Motor neuron (in vitro differentiated cells): ENCODE data around the gene CALHM3. TPM values are rescaled to one million over a fixed set of nuclear protein-coding genes. Genes with fewer than 3 reads are reported as not detected.
"Not testable (repeated sequence)": the region's sequence is repeated elsewhere in the genome, so short reads cannot be mapped to it uniquely, and the experiment has no call there.

Experiments used
- ATAC-seq, 8 experiments: fragments of 200-7000 bp; cut with Tn5 transposase; replicated peaks in 6 of 8; 2 replicates each; pipeline ENCODE4 v1.8.0; 2021; ENCODE audit warnings: mild to moderate bottlenecking in 8 of 8, moderate library complexity in 8 of 8
- H3K27ac ChIP-seq, 2 donors: fragments of 250-450 bp; sonication (Bioruptor Pico); 2 replicates each; pipeline ENCODE4 v1.9.0; 2021; ENCODE audit warnings: antibody characterized with exemption in 2 of 2, mild to moderate bottlenecking in 2 of 2, moderate library complexity in 1 of 2
- H3K4me1 ChIP-seq, 2 donors: fragments of 250-450 bp; sonication (Bioruptor Pico); replicated peaks in 1 of 2; 2 replicates each; pipeline ENCODE4 v1.6.1; 2021; ENCODE audit warnings: antibody characterized with exemption in 2 of 2, mild to moderate bottlenecking in 2 of 2, moderate library complexity in 1 of 2
- H3K4me3 ChIP-seq, 5 donors: fragments of 250-450 bp; sonication (Bioruptor Pico); 2 replicates each; pipeline ENCODE4 v1.9.0; 2021; ENCODE audit warnings: antibody characterized with exemption in 5 of 5, mild to moderate bottlenecking in 5 of 5, moderate library complexity in 4 of 5
- WGBS, 10 experiments: fragments of 450-650 bp; shearing (Covaris generic); methylation state at CpG; one replicate each; pipeline ENCODE4 v1.0.0; 2022; 5-methylcytosine and 5-hydroxymethylcytosine counted together
- in situ Hi-C, 9 experiments: fragments of 400-800 bp; cut with MboI; loops; one replicate each; pipeline ENCODE4 v1.15.0; 2021; ENCODE audit warnings: low sequenced_read_pairs in 9 of 9, low pct_unique_long_range_greater_than_20kb in 2 of 9; ENCODE audit not compliant: unreplicated experiment in 9 of 9
- total RNA-seq, 8 experiments: library from RNA; unstranded; fragments of 300-600 nt; gene quantifications; 2 replicates each; pipeline versions ENCODE4 v1.2.3 to v1.2.4, GENCODE V29; 2022

Gene CALHM3
- total RNA-seq, 8 experiments from 2014 or later, result 0.36 to 1.8 TPM; not detected in 6

DNA sequence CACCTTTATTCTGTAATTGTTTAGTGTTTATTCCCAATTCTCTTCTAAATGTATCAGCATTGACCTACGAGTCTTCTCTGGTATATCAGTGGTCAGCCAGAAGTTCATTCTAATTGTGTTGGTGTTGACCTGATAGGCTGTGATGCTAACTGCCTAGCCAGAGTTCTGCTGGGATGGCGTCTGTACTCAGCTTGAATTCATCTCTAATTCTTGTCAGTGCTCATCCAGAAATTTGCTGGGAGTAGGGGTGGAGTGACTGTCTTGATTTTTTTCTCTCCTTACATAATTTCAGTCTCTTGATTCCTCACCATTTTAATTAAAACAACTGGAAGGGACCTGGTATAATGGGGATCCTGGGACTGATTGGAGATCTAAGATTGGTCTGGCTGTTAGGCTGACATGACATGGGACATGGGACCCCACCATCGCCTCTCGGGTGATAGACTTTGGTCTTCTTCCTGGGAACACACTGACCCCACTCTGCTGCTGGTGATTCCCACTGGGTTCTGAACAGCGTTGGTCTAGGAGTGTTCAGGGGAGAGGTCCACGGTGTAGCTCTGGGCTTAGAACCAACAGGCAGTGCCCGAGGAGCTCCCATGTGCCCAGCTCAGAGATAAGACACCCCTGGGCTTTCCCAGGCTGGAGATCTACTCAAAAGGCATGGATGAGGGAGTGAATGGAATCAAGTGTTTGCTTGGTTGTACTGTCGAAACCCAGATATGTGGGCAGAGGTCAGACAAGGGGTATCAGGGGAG lies 18.3 kb upstream of the CALHM3 start:
- ATAC-seq, result no peak
- no peak overlapping the region for H3K4me3 ChIP-seq
- no peak overlapping the region for H3K27ac ChIP-seq
- in situ Hi-C loops, result no loop called here
- 37 to 94% (median 82%) methylated on average over 1 to 7 of the region's 8 CpGs; no CpG with 5 or more reads in 2 of the 10 experiments for WGBS, 10 experiments
- H3K4me1 ChIP-seq, result peaks cover 16 to 21% of the 10 kb centered on the region in 2 donors

DNA sequence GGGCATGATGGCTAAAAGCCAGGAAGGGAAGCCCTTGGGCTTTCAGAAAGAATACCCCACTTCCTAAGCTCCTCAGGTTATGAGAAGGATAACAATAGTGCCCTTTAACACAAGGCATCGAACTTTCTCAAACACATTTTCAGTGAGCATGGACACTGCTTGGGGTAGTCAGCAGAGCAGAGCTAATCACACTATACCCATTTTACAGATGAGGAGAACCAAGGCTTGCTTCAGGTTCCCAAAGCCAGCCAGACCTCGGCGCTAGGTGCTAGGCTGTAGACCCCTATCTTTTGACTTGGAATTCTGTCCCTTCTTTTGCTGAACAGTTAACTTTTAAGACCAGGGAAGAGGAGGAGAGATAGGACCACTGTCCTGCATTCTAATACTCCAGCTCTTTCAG lies 16.3 kb upstream of the CALHM3 start:
- no peak overlapping the region for H3K27ac ChIP-seq
- ATAC-seq, result no peak
- 70 to 100% (median 90%) methylated on average over 2 to 3 of the region's 3 CpGs; no CpG with 5 or more reads in 3 of the 10 experiments for WGBS, 10 experiments
- H3K4me3 ChIP-seq, result peak overlapping the region in 2 of 5 donors; percentile 43 to 62
- in situ Hi-C loops, result no loop called here
- peaks cover 35 to 41% of the 10 kb centered on the region in 2 donors for H3K4me1 ChIP-seq

DNA sequence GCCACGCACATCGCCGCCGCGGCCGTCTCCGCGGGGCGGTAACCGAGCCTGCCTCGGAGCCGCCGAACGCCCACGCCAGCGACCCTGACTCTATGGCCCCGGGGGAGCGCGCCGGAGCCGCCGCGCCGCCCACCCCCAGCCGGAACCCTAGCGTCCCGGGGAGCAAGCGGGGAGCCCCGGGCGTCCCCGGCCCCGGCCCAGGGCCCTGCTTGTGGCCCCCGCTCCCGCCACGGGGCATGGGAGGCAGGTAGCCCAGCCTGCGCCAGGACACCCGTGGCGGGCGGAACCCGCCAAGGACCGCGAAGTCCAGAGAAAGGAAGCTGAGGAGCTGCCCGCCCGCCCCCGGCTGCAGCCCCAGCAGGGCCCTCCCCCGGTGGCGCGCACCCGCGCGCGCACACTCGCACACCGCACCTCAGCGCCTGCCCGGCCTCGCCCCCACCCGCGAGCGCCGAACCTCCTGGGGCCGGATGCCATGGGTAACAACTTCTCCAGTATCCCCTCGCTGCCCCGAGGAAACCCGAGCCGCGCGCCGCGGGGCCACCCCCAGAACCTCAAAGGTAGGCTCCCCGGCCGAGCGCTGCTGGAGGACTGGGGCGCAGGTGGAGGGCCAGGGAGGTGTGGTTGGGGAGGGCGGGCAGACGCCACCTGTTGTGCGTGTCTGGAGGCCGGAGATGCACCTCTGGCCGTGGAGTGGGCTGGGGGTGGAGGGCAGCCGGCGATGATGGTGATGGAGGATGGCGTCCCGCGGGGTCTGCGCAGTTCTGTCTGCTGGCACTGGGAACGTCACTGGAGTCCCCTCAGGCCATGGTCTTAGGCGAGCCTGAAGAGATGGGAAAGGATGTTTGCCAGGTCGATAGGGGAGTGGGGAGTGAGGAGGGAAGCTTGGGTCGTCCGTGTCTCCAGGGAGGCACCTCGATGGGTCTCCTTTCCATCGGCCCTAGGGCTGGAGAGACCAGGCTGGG lies 15.2 kb upstream of the CALHM3 start:
- 0 to 17% (median 0%) methylated on average over 1 to 12 of the region's 92 CpGs; no CpG with 5 or more reads in 5 of the 10 experiments for WGBS, 10 experiments
- peaks cover 35 to 36% of the 10 kb centered on the region in 2 donors for H3K4me1 ChIP-seq
- ATAC-seq, result peak; percentile 5 to 38 (median 28)
- H3K4me3 ChIP-seq, result peak overlapping the region; percentile 43 to 62 (median 58)
- H3K27ac ChIP-seq, result peak overlapping the region; percentile 75 to 80
- in situ Hi-C loops, result no loop called here

DNA sequence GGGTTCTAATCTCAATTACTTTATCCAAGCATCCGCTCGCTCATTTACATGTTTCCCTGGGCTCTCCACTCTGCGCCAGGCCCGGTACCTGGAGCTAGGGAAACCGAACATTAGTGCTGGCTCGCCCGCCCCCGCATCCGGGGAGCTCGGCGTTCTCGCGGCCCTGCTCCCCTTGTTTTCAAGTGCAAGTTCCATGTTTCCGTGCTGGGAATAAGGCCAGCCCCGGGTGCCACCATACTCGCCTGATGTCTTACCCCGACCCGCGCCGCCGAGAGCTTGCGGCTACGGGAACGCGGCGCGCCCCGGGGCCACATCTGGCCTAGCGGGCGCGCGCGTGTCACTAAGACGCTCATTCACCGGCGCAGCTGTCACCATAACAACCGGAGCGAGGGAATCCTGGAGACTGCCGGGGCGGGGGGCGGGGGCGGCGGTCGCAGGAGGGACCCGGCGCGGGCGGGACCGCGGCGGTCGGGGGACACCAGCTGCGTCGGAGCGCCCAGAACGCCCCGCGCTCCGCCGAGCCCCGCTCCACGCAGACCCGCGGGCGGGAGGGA lies 14.4 kb upstream of the CALHM3 start, which contains the start of gene NEURL1:
Gene NEURL1 (plus strand): TSS at position 344 of the 554 bp plus-strand sequence. CDS start 683 bp downstream, outside the sequence.
- WGBS, 10 experiments, result 0 to 50% (median 9%) methylated on average over 2 to 20 of the region's 65 CpGs; no CpG with 5 or more reads in 6 of the 10 experiments
- peaks cover 35 to 36% of the 10 kb centered on the region in 2 donors for H3K4me1 ChIP-seq
- peak in 7 of 8 experiments; percentile 4 to 58 (median 48) for ATAC-seq
- peak within 1 kb of the TSS; percentile 43 to 62 (median 58) for H3K4me3 ChIP-seq
- peak within 1 kb of the TSS; percentile 75 to 80 for H3K27ac ChIP-seq
- in situ Hi-C loops, result no loop called here

DNA sequence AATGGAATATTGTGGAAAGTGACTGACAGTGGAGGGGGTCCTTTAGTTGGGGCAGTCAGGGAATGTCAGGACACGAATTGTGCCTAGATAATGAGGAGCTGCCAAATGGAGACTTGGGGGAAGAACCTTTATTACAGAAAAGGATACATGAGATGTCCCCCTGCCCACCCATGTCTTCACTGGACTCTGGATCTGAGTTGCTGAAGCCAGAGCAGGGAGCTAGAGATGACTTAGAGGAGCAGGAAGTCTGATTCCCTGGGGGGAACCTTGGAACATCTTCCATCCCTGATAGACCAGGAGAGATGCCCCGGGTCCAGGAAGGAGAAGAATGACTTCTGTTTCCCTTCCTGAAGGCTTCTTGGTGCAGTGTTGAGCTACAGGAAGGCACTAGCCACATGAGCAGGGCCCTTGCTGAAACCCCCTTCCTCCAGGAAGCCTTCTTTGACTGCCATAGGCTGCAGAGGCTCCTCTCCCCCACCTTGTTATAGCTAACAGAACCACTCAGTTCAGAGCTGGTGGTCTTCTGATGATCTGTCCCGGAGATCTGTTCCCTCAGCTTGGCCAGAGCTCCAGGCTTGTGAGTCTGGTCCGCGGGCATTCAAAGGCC lies 13.7 kb upstream of the CALHM3 start:
- Histone ChIP-seq H3K4me1 (peaks cover 35 to 36% of the 10 kb centered on the region in 2 donors), H3K27ac (peak overlapping the region; percentile 48 to 51), H3K4me3 (no peak overlapping the region)
- in situ Hi-C loops, result no loop called here
- ATAC-seq, result no peak
- WGBS, 10 experiments, result 0 to 100% (median 53%) methylated on average over 1 to 2 of the region's 5 CpGs; no CpG with 5 or more reads in 3 of the 10 experiments

DNA sequence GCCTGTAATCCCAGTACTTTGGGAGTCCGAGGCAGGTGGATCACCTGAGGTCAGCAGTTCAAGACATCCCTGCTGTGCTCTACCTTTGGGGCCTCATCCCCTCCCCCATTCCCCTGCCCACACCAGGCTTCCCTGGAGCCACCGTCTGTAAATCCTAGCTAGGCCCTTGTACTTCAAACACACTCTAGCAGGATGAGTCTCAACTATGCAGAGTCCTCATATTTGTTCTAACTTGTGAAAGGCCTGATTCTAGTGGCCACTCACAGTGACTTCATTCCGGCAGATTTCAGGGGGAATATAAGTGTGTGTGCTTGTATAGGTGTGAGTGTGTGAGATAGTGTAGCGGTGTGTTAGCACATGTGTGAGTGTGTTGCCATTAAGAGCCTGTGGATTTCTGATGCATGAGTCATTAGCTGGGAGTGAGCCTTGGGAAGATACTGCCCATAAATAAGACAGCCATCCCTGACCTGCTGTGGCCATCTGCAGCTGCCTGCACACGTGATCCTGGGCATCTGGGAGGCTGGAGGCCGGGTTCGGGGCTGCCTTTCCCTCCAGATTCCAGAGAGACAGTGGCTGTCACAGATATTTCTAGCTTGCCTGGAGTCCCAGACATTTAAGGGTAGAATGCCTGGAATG lies 12.8 kb upstream of the CALHM3 start:
- Histone ChIP-seq H3K27ac (peak overlapping the region; percentile 51 to 52), H3K4me3 (no peak overlapping the region), H3K4me1 (peaks cover 35 to 36% of the 10 kb centered on the region in 2 donors)
- in situ Hi-C loops, result no loop called here
- peak; percentile 72 to 93 (median 78) for ATAC-seq
- WGBS, 10 experiments, result 23 to 100% (median 68%) methylated on average over 1 to 6 of the region's 7 CpGs; no CpG with 5 or more reads in 4 of the 10 experiments

DNA sequence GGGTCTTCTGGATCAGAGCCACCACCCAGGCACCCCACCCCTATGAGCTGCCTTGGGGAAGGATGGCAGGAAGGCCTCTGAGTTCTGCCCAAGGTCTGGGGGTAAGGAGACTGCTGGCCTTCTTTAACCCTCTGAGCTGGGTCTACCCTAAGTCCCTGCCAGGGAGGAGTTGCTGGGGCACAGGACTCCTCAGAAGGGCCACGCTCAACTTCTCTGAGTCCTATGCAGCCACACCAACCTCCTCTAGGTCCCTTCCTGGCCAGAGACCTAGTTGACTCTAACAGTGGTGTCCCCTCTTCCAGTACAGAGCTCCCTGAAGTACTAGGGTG lies 11.9 kb upstream of the CALHM3 start:
- Histone ChIP-seq H3K27ac (peak overlapping the region; percentile 24 to 25), H3K4me1 (peaks cover 35 to 36% of the 10 kb centered on the region in 2 donors), H3K4me3 (no peak overlapping the region)
- no peak for ATAC-seq
- 67% methylated on average over 1 of the region's 1 CpG; no CpG with 5 or more reads in 9 of the 10 experiments for WGBS, 10 experiments
- in situ Hi-C loops, result no loop called here

DNA sequence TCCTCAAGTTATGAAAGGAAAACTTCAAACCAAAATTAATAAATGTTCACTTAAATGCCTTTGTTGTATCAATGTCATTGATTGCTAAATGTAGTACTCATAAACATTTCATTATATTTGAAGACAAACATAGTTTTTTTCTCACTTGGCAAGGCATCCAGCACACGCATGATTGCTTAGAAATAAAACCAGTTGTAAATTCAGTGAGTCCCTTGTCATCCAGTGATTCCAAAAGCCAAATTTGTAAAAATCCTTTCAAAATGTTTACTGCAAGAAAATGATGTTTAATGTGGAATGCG lies 8.3 kb upstream of the CALHM3 start:
- WGBS, 10 experiments, result 48 to 100% (median 92%) methylated on average over 1 to 2 of the region's 2 CpGs; no CpG with 5 or more reads in 3 of the 10 experiments
- H3K4me1 ChIP-seq, result peaks cover 23% of the 10 kb centered on the region in 2 donors
- H3K27ac ChIP-seq, result no peak overlapping the region
- in situ Hi-C loops, result no loop called here
- H3K4me3 ChIP-seq, result no peak overlapping the region
- ATAC-seq, result no peak

DNA sequence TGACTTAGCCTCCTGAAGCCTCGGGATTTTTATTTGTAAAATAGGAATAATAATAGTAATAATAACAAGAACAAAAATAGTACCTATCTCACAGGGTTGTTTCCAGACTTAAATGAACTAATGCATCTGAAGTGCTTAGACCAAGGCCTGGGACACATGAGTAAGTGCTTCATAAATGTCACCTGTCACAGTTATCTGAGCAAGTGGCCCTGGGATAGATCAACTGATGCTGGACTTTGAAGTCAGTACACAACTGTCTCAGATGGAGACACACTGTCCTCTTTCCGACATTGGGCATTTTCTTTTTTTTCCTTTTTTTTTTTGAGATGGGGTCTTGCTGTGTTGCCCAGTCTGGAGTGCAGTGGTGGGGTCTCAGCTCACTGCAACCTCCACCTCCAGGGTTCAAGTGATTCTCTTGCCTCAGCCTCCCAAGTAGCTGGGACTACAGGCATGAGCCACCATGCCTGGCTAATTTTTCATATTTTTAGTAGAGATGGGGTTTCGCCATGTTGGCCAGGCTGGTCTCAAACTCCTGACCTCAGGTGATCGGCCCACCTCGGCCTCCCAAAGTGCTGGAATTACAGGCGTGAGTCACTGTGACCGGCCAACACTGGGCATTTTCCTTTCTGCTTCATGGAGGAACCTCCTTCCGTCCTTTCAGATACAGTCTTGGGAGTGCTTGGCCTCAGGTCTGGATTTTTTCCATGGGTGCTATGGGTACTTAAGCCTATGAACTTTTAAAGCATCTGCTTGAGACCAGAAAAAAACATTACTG lies 7.8 kb upstream of the CALHM3 start:
- peaks cover 18% of the 10 kb centered on the region in 2 donors for H3K4me1 ChIP-seq
- in situ Hi-C loops, ATAC-seq, H3K27ac ChIP-seq, H3K4me3 ChIP-seq: not testable (repeated sequence)
- 38 to 100% (median 89%) methylated on average over 1 to 8 of the region's 8 CpGs for WGBS, 10 experiments

DNA sequence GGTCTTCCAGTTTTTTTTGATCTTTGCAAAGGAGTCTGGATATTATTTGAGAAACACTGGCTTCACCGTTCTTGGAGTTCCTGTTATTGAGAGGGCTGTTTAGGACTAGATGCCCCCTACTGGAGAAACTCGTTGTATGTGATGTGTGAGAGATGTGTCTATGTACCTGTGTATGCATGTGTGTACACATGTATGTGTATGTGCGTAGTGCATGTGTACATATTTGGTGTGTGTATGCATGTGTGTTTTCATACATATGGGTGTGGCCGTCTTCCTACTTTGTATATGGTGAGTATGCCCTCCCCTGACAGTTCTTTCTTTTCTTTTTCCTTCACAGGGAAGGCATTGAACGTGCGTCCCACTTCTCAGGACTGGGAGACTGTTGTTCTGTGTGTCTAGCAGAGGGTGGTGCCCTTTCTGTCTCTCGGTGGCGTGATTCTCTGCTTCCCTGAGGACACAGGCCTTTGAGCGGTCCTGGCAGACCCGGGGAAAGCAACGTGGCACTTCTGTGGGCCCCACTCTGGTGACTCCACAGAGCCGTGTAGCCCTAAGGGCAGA lies 3.0 kb upstream of the CALHM3 start:
- ATAC-seq, result peak; percentile 22 to 73 (median 56)
- no peak overlapping the region for H3K4me3 ChIP-seq
- 0 to 80% (median 21%) methylated on average over 1 to 9 of the region's 12 CpGs; no CpG with 5 or more reads in 2 of the 10 experiments for WGBS, 10 experiments
- in situ Hi-C loops, result no loop called here
- H3K4me1 ChIP-seq, result peaks cover 0 to under 1% of the 10 kb centered on the region in 2 donors
- H3K27ac ChIP-seq, result no peak overlapping the region

DNA sequence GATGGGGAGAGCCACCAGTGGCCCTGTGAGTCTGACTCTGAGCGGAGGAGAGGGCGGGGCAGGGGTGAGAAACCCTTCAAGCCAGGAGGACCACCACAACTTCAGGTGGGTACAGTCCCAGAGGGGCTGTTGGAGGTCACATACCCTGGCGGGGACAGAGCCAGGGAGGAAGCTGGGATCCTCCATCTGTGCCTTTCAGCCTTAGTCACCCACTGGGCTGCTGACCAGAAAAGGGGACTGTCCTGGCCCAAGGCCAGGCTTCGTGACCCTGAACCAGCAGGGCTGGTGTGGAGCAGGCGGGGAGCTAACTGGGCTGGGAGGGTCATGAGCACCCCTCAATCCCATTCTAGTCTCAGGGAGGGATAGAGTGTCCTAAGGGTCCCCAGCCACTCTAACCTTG lies 1.5 kb upstream of the CALHM3 start:
- Histone ChIP-seq H3K4me1 (peaks cover 0 to 10% of the 10 kb centered on the region in 2 donors), H3K4me3 (no peak overlapping the region), H3K27ac (no peak overlapping the region)
- in situ Hi-C loops, result no loop called here
- WGBS, 10 experiments, result 80% methylated on average over 1 to 2 of the region's 5 CpGs; no CpG with 5 or more reads in 8 of the 10 experiments
- no peak for ATAC-seq
